NAMALWA (cell line): ENCODE data around the gene CENPT.
"Not testable (repeated sequence)": the region's sequence is repeated elsewhere in the genome, so short reads cannot be mapped to it uniquely, and the experiment has no call there.

Experiments used
- DNase-seq: peaks from one replicate; pipeline ENCODE4 v3.0.0-alpha.2; 2015; ENCODE audit warnings: low spot score

Gene CENPT

DNA sequence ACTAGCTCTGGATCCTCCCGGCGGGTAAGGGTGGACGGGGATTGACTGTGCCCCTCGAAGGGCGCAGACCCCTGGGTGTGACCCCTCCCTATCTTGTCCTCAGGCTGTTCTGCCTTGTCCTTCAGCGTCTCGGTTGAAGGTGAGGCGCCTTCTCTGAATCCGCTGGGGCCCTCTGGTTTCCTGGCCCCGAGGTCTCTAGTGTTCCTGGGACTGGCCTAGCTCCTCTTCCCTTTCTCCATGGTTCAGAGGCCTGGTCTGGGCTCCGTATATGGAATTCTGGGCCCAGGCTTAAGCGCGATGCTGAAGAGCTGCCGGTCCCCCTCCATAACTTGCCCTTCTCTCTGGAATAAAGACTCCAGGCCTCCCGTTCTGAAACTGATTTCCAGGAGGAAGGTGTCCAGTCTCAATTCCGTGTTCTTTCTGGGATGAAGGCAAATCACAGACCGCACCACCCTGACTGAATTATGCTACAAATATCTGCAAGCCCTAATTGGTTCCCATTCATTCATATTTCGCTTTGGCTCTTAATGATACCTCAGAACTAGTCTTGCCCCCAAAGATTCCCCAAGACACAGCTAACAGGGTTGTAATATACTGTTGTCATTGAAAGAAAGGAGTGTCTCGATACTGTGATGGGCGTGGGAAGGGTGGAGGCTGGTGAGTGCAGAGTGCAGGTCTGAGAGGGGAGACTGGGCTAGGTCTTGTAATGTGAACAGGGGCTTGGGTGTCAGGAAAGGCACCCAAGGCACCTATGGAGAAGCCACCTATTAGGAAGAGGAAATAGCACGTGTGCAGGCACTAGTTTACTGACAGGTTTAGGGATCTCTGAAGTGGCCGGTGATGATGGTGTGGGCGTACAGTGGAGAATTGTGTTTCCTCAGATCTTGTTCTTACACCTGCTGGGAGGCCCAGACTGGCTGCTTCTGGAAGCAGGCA, 26.2 kb upstream of the CENPT start:
- no peak for DNase-seq

DNA sequence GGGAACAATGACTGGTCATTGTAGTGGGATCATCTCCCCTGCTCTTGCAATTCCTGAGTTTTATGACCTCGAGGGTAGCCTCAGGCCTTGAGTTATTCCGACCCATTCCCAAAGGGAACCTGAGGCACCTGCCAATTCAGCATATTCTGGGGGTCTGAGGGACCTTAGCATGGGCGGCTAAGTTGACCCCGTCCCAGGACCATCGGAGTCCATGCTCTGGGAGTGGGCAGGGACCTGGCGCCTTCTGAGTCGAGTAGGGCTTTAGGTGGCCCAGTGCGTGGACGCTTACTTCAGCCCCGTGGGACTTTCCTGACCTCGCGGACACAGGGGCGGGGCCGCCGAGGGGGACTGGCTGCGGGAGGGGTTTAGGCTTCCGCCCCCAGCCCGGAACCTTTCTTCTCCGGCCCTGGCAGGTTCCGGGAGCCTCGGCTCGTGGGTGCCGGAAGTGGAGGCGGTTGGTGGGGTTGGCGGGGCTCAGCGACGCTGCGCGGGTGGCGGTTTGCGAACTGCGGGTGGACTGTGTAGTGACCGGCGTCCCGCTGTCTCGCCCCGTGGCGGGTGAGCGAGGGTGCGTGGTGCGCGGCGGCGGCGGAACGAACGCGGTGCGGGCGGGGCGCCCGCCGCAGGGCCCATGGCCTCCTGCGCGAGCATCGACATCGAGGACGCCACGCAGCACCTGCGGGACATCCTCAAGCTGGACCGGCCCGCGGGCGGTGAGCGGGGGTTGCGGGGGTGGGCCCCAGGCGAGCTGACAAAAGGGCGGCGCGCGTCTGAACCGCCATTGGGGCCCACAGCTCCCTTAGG, 25.3 kb upstream of the CENPT start, which contains the start of gene EDC4:
Gene EDC4, plus strand, starts transcription at position 422 of the 804 bp plus-strand sequence. Its CDS starts 210 bp downstream, at position 632.
- peak; percentile 83 for DNase-seq

DNA sequence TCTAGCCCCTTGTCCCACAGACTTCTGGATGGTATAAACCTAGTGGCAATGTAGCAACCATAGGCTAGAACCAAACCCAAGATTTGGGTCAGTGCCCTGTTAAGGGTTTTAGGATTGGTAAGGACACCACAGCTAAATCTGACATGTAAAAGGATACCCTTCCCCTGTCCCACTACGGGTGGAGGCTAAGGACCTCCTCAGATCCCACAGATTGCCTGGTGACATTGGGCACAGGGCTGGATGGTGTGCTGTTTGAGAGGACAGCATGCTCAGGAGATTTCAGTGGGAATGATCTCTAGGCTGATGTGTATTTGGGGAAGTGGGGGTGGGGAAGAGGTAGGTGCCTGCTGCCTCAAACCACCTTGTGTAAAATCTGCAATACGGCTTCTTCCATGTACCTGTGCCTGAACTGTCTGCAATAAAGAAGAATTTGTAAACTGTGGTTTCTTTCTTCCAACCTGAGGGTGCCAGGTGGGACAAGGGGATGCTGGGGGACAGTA, 24.7 kb upstream of the CENPT start:
- DNase-seq = no peak

DNA sequence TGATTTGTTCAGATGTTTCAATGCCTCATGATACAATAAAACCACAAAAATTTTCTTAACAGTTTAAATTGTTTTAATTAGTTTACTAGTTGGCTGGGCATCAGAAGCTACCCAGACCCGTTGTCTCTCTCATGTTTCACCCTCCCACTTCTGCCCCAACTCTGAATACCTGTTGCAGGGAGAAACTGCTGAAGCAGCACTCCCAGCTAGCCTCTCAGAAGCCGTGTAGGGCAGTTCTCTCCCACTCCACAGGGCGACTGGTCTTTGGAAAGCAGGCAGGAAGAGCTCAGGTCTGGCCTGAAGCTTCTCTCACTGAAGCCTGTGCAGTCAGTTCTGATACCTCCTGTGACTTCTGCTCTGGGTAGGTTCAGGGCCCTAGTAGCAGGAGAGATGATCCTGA, 23.8 kb upstream of the CENPT start:
- DNase-seq = no peak

DNA sequence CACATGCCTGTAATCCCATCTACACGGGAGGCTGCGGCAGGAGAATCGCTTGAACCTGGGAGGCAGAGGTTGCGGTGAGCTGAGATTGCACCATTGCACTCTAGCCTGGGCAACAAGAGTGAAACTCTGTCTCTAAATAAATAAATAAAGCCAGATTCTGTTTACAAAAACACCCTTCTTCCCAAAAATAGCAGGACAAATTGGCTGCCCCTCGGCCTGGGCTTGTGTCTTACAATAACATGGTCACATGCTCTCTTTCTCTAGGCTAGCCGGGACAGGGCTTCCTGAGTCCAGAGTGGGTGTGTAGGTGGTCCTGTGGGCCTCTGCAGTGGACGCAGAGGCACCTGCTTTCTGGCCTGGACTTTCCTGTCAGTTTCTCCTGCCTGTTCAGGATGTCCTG, 22.2 kb upstream of the CENPT start:
- no peak for DNase-seq

DNA sequence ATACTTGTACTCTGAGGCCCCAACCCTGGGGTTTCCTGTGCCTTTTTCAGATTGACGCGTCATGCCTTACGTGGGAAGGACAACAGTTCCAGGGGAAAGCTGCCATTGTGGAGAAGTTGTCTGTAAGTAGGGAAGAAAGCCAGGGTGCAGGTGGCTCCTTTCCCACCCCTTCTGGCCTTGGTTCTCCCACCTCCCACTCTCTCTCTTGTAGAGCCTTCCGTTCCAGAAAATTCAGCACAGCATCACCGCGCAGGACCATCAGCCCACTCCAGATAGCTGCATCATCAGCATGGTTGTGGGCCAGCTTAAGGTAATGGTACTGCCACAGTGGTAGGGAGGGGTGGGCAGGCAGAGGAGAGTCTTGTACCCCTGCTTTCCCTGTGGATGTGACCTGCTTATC, 20.8 kb upstream of the CENPT start:
- DNase-seq = no peak

DNA sequence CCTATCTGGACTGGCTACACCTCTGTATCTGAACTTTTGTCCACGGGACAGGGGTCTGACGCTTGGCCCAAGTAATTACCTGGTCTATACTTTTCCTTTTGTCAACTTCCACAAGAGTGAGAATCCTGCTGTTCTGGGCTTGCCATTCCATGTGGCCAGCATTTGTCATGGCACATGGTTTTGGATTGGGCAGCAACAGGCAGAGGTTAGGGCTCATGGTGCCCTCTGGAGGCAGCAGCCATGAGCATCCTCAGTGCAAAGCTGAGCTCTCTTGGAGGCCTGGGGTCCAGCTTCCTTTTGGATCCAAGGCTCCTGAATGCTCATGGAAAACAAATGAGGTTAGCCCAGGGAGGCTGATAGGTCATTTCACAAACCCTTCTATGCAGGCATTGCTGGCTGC, 17.8 kb upstream of the CENPT start:
- peak; percentile 36 for DNase-seq

DNA sequence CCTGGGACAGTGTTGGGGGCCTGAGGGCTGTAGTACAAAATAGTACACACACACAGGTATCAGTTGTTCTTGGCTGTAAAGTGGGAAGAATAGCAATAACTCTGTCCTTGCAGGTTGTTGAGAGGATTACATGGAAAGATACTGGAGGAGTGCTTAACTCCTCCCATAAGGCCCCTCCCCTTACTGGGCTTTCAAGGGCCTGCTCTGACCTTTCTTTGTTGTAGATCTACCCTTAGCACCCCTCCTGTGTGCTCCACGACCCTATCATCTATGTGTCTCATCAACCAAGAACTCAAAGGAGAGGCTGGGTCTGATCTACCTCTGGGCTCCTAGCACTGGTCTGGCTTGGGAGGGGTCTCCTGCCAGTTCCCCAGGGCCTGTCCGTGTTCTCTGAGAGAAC, 17.1 kb upstream of the CENPT start:
- no peak for DNase-seq

DNA sequence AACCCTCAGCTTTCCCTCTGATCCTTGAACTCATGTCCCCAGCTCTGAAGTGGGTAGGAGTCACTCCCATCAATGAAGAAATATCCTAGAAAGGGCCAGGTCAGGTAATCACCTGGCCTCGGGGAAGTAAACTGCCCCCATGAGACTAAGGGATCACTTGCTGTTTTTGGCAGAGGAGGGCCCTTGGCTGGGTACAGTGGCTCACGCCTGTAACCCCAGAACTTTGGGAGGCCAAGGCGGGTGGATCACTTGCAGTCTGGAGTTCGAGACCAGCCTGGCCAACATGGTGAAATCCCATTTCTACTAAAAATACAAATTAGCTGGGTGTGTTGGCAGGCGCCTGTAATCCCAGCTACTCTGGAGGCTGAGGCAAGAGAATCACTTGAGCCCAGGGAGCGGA, 16.6 kb upstream of the CENPT start:
- not testable (repeated sequence) for DNase-seq

DNA sequence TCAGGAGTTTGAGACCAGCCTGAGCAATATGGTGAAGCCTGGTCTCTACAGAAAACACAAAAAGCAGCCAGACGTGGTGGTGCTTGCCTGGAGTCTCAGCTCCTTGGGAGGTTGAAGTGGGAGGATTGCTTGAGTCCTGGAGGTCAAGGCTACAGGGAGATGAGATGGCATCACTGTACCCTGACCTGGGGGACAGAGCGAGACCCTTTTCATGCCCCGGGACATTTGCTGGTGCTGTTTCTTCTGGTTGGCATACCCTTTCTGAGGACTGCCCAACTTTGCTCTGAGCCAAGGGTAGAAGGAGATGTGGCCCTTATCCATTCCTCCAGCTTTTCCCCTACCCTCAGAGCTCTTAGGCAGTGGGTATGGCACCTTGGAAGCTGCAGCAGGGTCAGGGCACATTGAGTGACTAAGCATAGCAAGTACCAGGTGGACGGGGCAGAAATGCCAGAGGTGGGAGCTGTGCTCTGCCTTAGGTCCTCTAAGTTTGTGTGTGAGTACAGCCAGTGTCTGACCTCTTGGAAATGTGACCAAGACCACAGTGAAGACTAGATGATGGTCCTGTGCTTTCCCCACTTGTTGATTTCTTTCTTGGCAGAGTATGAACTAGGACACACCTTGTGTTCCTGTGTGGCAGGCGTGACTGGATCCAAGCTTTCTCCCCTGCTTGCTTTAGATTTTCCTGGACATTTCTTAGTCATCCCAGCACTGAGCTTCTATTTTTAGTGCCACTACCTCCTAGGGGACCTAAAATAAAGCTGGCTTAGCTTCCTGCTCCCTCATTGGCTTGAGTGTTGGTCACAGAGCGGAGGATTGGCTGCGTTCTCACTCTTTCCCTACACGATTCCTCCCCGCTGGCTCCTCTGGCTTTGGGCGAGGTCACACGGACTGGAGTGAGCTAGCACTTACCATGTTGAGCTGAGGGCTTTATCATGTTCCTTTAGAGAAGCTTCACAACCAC, 15.4 kb upstream of the CENPT start:
- no peak for DNase-seq

DNA sequence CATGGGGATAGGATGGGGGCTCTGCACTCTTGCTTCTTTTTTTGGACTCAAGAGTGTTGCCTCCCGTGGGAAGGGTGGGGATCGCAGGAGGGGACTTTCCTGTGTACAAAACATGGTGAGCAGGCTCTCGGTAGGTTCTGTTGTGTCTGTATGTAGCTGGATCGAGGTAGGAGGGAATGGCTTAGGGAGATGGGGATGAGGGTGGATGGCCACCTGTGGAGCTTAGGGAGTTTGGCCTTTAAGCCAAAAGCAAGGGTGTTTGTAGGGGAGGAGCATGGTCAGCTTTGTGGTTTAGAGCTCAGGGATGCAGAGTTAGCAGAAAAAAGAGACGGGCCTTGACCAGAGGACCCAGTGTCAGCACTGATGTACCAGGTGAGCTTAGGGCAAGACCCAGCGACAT, 14.4 kb upstream of the CENPT start:
- DNase-seq = no peak

DNA sequence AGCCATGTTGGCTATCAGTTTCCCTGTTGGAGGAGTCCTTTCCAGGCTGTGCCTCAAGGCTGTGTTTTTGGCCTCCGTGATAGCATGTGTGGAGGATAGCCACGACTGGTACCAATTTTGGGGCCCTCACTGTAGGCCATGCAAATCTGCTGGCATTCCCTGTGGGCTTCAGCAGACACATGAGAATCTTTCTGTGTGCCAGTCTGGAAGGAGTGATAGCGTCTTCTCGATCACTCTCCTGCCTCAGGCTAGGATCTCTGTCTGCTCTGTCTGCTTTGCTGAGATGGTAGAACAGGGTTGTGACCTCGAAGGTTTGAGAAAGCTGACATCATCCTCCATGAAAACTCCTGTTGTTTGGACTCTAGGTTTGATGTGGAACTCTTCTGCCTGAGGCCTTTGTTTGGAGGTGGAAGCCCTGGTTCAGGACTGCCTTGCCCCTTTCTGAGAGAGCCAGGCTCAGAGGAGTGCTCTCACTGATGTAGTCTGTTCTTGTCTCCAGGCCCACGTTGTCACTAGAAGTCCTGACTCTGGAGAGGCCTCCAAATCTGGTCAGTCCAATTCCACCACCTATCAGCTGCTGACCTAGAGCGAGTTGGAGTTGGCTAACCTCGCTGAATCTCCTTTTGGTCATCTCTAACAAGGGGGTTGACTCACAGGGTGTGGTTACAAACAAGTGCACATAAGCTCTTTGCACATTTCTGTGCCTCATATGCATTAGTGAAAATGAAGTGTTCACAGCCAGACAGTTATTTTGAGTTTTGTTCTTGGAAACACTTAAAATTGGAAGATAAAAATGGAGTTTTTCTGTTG, 13.3 kb upstream of the CENPT start:
- no peak for DNase-seq

DNA sequence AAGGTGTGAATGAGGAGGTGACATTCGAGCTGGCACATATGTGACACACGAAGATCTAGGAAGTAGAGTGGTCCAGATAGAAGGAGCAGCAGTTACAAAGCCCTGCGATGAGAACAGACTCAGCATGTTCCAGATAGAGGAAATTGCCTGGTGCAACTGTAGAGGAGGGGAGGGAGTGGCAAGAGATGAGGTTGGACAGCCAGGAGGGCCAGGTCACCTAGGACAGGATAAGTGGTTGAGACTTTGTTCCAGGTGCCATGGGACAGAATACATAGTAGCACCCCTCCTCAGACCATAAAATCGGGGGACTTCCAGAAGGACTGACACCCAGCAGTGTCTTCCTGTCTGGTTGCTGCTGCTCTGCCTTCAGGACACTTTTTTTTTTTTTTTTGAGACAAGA, 11.0 kb upstream of the CENPT start:
- no peak for DNase-seq

DNA sequence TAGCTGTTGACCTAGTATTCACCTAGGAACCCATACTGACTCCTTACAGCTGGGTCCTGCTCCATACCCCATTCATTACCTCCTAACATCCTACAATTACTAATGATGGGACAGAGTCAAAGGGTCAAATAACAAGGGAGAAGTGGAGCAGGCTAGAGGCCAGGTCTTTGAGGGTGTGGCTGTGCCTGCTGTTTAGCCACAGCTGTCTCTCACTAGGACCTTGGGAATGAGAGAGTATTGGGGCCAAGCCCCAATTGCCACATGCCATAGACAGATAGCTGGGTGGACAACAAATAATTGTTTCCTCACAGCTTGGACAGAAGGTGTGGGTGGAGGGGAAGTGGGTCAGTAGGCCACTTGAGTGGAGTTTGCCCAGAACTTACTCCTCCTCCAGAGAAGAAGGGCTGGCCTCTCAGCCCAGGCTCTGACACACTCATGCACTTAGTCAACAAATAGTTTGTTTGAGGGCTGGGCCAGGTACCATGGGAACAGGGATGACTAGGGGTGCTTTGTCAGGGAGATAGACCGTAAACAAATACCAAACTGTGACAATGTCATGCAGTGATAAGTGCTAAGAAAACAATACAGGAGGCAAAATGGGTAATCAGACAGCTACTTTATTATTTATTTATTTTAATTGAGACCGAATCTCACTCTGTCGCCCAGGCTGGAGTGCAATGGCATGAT, 10.2 kb upstream of the CENPT start:
- no peak for DNase-seq

DNA sequence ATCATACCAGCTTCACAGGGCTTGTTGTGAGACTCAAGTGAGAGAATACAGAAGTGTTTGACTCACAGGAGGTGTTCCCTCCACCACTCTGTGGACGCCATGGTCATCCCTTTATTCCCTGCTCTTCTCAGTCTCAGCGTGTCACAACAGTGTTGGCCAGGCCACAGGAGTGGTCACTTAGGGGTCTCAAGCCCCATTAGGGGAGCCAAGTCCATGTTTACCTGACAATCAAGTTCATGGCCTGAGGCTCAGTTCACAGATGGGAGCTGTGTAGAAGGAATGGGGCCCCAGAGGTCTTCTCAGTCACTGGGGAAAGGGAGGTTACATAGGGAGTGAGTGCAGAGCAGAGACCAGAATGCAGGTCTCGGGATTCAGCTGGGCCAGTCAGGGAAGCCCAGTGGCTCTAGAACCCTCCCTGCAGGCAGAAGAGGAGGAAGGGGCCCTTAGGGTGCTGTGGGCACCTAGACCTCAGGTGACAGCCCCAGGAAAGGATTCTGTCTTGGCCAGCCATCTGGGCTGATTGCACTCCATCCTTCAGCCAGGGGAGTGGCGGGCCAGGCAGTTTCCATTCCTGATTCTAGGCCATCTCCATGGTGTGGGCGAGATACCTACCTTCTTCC, 9.5 kb upstream of the CENPT start:
- no peak for DNase-seq

DNA sequence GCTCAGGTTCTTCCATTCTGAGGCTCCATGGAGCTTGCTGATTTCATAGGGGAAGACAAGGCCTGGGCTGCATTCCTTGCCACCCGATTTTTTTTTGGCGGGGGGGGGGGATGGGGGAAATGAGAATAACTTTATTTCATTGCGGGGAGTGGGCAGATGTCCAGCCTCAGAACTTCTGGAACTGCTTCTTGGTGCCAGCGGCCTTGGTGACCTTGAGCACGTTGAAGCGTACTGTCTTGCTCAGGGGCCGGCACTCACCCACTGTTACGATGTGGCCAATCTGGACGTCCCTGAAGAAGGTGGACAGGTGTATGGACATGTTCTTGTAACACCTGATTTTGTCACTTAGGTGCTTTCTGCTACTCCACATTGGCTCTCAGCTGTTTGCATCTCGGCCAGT, 8.3 kb upstream of the CENPT start:
- DNase-seq = no peak

DNA sequence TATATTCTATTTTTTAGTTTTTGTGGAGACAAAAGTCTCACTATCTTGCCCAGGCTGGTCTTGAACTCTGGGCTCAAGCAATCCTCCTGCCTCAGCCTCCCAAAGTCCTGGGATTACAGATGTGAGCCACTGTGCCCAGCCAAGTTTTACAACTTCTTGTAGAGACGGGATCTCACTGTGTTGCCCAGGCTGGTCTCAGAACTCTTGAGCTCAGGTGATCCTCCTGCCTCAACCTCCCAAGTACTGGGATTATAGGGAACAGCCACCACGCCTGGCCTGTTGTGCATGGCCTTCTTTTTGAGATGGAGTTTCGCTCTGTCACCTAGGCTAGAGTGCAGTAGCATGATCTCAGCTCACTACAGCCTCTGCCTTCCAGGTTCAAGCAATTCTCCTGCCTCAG, 6.2 kb upstream of the CENPT start:
- DNase-seq = no peak

DNA sequence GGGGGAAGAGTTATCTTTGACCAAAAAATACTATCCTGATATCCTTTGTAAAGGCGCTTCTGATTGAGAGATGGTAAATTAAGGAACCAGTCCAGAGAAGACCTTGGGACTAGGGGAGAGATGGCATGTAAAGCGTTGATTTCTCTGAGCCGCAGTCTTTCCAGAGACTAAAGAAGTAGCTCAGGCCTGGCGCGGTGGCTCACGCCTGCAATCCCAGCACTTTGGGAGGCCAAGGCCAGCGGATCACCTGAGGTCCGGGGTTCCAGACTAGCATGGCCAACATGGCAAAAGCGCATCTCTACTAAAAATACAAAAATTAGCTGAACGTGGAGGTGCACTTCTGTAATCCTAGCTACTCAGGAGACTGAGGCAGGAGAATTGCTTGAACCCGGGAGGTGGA, 625 bp upstream of the CENPT start:
- no peak for DNase-seq

DNA sequence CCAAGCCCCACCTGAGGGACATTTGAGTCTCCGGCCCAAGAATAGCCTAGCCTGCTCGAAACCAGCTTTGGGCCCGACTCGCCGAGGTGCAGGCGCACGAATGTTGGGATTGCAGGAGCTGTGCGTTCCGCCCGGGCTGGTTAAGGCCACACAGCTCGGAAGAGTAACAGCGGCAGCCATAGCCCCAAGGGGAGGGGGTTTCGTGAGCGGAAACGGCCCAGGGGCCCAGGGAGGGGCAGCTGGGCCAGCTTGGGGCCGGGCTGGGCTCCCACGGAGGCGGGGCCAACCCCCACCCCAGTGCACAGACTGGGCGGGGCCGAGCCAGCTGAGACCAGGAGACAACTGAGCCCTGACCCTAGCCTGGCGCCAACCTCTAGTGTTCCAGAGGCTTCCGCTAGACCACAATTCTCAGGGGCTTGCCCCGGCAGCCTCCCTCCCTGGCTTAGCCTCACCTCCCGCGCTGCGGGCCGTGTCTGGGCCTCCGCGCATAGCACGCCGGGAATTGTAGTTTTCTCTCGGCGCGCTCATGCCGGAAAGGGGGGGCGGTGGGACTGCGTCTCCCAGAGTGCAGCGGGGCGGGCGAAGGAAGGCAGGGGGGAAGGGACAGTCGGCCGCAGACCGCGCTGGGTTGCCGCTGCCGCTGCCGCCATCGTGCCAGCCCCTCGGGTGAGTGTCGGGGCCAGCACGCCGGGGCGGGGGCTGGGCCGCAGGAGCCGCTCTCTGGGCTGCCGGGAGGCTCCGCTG, 1.0 kb downstream of the CENPT start, which contains the start of gene NUTF2:
Gene NUTF2, plus strand, starts transcription at position 614 of the 744 bp plus-strand sequence. CDS start 18,198 bp downstream, outside the sequence.
- DNase-seq = peak; percentile 98
